ENCODE data around the gene PRR14L.

DNA sequence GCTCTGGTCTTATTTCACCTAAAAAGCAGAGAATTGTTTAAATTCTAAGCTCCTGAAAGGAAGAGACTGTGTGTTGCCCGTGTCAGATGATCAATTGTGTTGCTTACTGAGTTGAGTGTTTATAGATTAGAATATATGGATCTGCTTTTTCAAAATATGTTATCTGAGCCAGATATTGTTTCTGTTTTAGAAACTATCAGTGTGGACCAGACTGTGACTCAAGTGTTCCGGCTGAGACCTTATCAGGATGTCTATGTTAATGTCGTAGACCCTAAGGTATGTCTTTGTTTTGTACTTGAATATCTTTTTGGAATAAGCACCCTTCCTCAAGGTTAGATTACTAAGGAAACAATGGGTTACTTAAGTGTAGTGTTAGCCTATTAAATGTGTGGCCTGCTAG lies 14.9 kb upstream of the PRR14L start:
- TF ChIP-seq EZH2 (IDR thresholded peaks at IDR 0.05) (no peak), POLR2AphosphoS5 (IDR thresholded peaks at IDR 0.05; ENCODE audit: borderline replicate concordance, low read depth, low read length) (no peak)

All from SK-N-MC (cell line).